ENCODE results near the gene FYB2.

FYB2 gene

GRCh38 chr1:56798053-56798471 is 21.1 kb downstream of the FYB2 start:
- ChIA-PET POLR2A (no interaction called here), CTCF (no interaction called here)
- DNase-seq (ENCODE audit: extremely low spot score): no peak
- TF ChIP-seq, protein P1, sequence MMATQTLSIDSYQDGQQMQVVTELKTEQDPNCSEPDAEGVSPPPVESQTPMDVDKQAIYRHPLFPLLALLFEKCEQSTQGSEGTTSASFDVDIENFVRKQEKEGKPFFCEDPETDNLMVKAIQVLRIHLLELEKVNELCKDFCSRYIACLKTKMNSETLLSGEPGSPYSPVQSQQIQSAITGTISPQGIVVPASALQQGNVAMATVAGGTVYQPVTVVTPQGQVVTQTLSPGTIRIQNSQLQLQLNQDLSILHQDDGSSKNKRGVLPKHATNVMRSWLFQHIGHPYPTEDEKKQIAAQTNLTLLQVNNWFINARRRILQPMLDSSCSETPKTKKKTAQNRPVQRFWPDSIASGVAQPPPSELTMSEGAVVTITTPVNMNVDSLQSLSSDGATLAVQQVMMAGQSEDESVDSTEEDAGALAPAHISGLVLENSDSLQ (IDR thresholded peaks at IDR 0.05): no peak
- no peak for TF ChIP-seq BHLHE40 (IDR thresholded peaks at IDR 0.05; ENCODE audit: borderline replicate concordance)
- no peak for TF ChIP-seq ARNT (IDR thresholded peaks at IDR 0.05)

DNA sequence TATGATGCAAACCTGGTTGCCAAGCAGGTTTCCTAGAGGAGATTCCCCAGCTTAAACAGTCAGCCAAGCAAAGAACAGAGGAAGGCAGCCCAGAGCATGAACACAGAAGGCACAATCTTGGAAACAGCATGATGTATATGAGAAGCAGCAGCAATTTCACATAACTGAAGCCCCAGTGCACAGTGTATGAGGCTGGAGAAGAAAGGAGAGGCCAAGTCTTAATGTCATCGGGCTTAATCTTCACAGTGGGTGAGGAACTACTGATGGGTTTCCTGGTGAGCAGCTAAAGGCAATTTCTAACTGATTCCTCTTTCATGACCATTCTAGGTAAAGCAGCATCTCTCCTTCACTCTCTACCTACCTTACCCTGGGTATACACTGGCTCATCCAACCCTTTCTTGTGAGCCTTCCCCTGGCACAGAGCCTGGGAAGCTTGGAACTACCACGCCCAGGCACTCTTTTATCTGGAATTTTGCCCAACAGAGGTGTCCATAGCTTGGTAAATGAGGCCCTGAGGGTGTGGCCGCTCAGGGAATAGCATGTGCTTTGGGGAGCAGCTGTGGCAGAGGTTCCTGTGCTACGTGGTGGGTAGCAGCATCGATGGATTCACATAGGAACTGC is 22.0 kb downstream of the FYB2 start:
- no peak for DNase-seq (ENCODE audit: extremely low spot score)
- POLR2A ChIA-PET: interaction anchor here (1.5 kb wide), 1 partner anchor 31 kb away, joined by 3 read pairs; no protein-coding TSS in a partner anchor

GRCh38 chr1:56795870-56796269 is 23.3 kb downstream of the FYB2 start:
- DNase-seq (ENCODE audit: extremely low spot score): no peak
- TF ChIP-seq BHLHE40 (IDR thresholded peaks at IDR 0.05; ENCODE audit: borderline replicate concordance) (no peak), TARDBP (IDR thresholded peaks at IDR 0.05) (no peak), ZNF384 (IDR thresholded peaks at IDR 0.05) (no peak), LEF1 (IDR thresholded peaks at IDR 0.05; ENCODE audit: borderline replicate concordance) (no peak)
- TF ChIP-seq, protein P1 (IDR thresholded peaks at IDR 0.05): no peak
- ChIA-PET POLR2A (interaction anchor here (1.5 kb wide), 1 partner anchor 30 kb away, joined by 3 read pairs; no protein-coding TSS in a partner anchor), CTCF (no interaction called here)

More for the DNA sequence above, 22.0 kb downstream of the FYB2 start:
- CTCF ChIA-PET: no interaction called here
- TF ChIP-seq L3MBTL2 (conservative IDR thresholded peaks at IDR 0.05) (no peak), ELF4 (IDR thresholded peaks at IDR 0.05) (no peak), FOXK2 (IDR thresholded peaks at IDR 0.05) (no peak), SP1 (IDR thresholded peaks at IDR 0.05) (no peak), FOXA1 (IDR thresholded peaks at IDR 0.05) (no peak), TARDBP (IDR thresholded peaks at IDR 0.05) (no peak), FOXM1 (IDR thresholded peaks at IDR 0.05; ENCODE audit: borderline replicate concordance) (no peak), LEF1 (IDR thresholded peaks at IDR 0.05; ENCODE audit: borderline replicate concordance) (no peak), CTBP1 (IDR thresholded peaks at IDR 0.05; ENCODE audit: borderline replicate concordance) (no peak), SUZ12 (IDR thresholded peaks at IDR 0.05) (no peak), NFRKB (IDR thresholded peaks at IDR 0.05) (no peak), HDGF (IDR thresholded peaks at IDR 0.05; ENCODE audit: borderline replicate concordance) (no peak), ZNF384 (IDR thresholded peaks at IDR 0.05) (no peak), ARNT (IDR thresholded peaks at IDR 0.05) (no peak), BHLHE40 (IDR thresholded peaks at IDR 0.05; ENCODE audit: borderline replicate concordance) (no peak)
- TF ChIP-seq, protein P1 (IDR thresholded peaks at IDR 0.05): no peak

DNA sequence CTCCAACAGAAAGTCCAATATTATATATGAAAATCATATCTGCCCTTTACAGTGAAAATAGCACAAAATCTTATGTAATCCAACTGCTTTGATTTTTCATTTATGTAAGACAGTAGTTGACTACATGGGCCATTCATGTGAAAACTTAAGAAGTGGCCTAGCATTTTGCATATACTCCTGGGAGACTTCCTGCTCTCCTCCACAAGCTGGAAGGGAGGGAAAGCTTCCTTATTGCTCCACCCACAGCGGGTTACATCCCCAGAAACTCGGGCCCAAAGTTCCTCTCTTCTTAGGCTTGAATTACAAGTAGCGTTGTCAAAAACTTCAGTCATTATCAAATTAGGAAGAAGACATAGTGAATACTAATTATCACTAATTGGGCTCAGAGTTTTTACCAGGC is 29.2 kb downstream of the FYB2 start:
- TF ChIP-seq FOXK2 (IDR thresholded peaks at IDR 0.05) (no peak), SP1 (IDR thresholded peaks at IDR 0.05) (no peak), FOXA1 (IDR thresholded peaks at IDR 0.05) (no peak), NFRKB (IDR thresholded peaks at IDR 0.05) (no peak), SUZ12 (IDR thresholded peaks at IDR 0.05) (no peak), LEF1 (IDR thresholded peaks at IDR 0.05; ENCODE audit: borderline replicate concordance) (no peak), HDGF (IDR thresholded peaks at IDR 0.05; ENCODE audit: borderline replicate concordance) (no peak), TARDBP (IDR thresholded peaks at IDR 0.05) (no peak), ZNF384 (IDR thresholded peaks at IDR 0.05) (no peak), ARNT (IDR thresholded peaks at IDR 0.05) (no peak), L3MBTL2 (conservative IDR thresholded peaks at IDR 0.05) (no peak), ELF4 (IDR thresholded peaks at IDR 0.05) (no peak), BHLHE40 (IDR thresholded peaks at IDR 0.05; ENCODE audit: borderline replicate concordance) (no peak), FOXM1 (IDR thresholded peaks at IDR 0.05; ENCODE audit: borderline replicate concordance) (no peak), CTBP1 (IDR thresholded peaks at IDR 0.05; ENCODE audit: borderline replicate concordance) (no peak)
- TF ChIP-seq, protein P1 (IDR thresholded peaks at IDR 0.05): no peak
- CTCF ChIA-PET: no interaction called here
- no peak for DNase-seq (ENCODE audit: extremely low spot score)
- POLR2A ChIA-PET: no interaction called here

- ChIA-PET POLR2A (no interaction called here), CTCF (no interaction called here)
- TF ChIP-seq SUZ12 (IDR thresholded peaks at IDR 0.05): no peak
- no peak for TF ChIP-seq LEF1 (IDR thresholded peaks at IDR 0.05; ENCODE audit: borderline replicate concordance)
- no peak for TF ChIP-seq CTBP1 (IDR thresholded peaks at IDR 0.05; ENCODE audit: borderline replicate concordance)
- TF ChIP-seq HDGF (IDR thresholded peaks at IDR 0.05; ENCODE audit: borderline replicate concordance): no peak
- DNase-seq (ENCODE audit: extremely low spot score): no peak
Observed at GRCh38 chr1:56788588-56788987, 30.6 kb downstream of the FYB2 start.

DNA sequence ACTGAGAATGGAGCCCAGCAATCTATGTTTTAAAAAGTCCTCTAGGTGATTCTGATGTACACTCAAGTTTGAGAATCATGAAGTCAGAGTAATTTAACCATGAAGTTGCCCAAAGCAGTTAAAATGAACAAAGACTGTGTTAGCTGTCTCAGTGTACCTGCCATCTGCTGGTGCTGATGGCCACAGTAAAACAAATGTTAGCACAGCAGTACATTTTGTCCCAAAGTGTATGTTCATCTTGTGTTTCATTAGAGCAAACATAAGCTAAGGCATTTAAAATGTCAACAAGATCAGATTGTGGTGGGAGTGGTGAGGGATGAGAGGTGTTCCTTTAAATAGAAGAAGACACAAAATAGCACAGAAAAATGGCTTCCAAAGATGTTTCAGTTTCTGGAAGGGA is 31.1 kb downstream of the FYB2 start:
- CTCF ChIA-PET: no interaction called here
- no peak for DNase-seq (ENCODE audit: extremely low spot score)
- POLR2A ChIA-PET: no interaction called here
- no peak for TF ChIP-seq FOXK2 (IDR thresholded peaks at IDR 0.05)
- TF ChIP-seq HDGF (IDR thresholded peaks at IDR 0.05; ENCODE audit: borderline replicate concordance): no peak
- TF ChIP-seq, protein P1 (IDR thresholded peaks at IDR 0.05): no peak
- TF ChIP-seq ARNT (IDR thresholded peaks at IDR 0.05): no peak
- no peak for TF ChIP-seq LEF1 (IDR thresholded peaks at IDR 0.05; ENCODE audit: borderline replicate concordance)
- no peak for TF ChIP-seq L3MBTL2 (conservative IDR thresholded peaks at IDR 0.05)
- no peak for TF ChIP-seq TARDBP (IDR thresholded peaks at IDR 0.05)
- TF ChIP-seq ELF4 (IDR thresholded peaks at IDR 0.05): no peak
